ENCODE results near the gene DACT2.
"Not testable (repeated sequence)": the region's sequence is repeated elsewhere in the genome, so short reads cannot be mapped to it uniquely, and the experiment has no call there.

The DACT2 gene, protein sequence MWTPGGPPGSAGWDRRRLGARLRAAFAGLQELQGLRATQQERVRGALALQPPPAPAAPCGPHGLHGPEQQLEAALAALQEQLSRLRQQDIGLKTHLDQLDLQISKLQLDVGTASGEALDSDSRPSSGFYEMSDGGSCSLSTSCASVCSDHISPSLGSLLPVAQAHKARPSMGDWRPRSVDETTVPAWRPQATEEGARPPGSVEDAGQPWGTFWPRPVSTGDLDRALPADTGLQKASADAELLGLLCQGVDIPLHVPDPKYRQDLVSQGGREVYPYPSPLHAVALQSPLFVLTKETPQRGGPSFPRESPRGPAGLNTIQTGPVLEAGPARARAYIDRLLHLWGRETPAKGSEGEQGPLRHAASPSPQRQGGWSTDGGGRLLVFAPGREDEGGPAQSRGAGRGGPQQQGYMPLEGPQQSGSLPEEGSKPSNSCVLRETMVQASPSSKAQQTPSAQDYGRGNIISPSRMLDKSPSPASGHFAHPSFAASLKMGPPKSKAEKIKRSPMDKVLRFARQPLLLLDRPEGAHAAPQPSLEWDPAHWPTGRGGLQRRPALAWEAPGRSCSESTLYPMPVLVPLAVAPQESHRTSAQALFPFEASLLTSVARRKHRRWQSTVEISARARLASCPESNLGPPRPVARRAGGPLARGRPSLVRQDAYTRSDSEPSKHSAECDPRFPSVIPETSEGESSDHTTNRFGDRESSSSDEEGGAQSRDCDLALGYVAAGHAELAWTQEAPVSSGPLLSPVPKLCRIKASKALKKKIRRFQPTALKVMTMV

DNA sequence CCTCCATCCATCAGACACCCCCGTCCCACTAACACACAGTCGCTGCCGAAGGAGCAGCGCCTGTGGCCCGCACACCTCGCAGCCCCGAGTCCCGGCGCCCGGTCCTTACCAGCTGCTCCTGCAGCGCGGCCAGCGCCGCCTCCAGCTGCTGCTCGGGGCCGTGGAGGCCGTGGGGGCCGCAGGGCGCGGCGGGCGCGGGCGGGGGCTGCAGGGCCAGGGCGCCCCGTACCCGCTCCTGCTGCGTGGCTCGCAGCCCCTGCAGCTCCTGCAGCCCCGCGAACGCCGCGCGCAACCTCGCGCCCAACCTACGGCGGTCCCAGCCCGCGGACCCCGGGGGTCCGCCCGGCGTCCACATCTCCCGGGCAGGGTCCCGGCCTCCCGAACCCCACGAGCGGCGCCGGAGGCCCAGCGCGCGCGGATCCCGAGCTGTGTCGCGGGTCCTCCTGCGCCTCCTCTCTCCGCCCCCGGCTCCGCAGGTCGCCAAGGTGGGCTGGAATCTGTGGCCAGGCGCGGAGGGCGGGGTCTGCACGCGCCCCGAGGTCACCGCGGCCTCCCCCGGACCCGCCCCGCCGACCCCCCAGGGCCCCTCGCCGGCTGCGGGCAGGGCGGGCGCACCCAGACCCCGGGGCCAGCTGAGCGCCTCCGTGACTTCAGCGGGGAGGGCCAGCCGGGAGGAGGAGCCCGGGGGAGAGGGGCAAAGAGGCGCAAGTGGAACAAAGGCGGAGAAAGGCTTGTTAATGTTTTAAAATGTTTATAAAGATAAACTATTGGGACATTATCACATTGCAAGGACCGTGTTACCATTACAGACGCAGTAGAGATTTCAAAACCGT lies at the start of gene DACT2:
Gene DACT2 (minus strand): TSS at position 499 of the 833 bp plus-strand sequence. CDS start 144 bp downstream, at position 355.
- in situ Hi-C loops (cut with MboI; ENCODE audit: low sequenced_read_pairs): no loop called here

DNA sequence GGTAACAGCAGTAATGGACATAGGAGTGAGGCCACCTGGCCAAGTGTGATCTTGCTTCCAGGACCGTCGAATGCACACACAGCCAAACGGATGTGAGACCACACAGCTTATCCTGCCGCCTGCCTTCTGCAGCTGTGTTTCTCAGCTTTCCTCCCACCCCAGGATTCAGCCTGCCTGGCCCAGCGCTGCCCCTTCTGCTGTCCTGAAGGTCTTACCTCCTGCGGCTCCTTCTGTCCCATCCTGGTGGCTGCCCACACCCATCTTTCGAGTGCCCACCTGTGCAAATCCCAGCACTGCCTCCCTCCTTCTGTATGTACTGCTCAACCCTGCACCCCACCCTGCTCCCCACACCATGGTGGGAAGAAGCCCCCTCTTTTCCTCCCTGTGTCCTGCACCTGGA lies 49.4 kb upstream of the DACT2 start:
- in situ Hi-C loops (cut with MboI; ENCODE audit: low sequenced_read_pairs): loop anchor here (10.0 kb wide), 1 partner anchor 516 kb away; no protein-coding TSS in a partner anchor

DNA sequence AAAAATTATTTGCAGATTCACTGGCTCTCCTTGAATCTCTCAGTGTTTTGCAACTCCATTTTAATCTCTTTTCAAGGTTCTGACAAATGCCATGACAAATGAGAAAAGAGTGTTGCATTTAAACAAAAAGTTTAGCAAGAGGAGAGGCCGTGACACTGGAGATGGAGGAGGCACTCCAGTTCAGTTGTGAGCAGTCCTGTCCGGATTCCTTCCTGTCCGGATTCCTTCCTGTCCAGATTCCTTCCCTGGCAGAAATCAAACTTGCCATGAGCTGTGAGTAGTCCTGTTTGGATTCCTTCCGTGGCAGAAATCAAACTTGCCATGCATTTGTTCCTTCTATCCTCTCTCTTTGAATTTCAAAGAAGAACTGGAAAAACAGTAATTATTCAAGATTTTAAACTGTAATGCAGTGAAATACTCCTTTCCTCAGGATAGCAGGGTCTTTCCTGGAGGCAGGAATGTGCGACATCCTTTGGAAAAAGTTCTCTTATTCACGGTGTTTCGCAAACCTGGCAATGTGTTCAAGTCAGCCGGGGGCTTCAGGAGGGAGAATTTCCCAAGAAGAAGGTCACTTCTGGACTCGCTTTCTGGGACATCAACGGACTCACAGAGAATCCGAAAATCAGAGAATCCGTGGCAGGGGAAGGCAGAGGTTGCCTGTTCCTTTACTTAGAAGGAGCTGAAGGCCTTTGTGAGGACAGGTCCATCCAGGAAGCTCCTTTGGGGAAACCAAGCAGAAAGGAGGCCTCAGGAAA lies 48.7 kb upstream of the DACT2 start:
- in situ Hi-C loops (cut with MboI; ENCODE audit: low sequenced_read_pairs): loop anchor here (10.0 kb wide), 1 partner anchor 517 kb away; no protein-coding TSS in a partner anchor

DNA sequence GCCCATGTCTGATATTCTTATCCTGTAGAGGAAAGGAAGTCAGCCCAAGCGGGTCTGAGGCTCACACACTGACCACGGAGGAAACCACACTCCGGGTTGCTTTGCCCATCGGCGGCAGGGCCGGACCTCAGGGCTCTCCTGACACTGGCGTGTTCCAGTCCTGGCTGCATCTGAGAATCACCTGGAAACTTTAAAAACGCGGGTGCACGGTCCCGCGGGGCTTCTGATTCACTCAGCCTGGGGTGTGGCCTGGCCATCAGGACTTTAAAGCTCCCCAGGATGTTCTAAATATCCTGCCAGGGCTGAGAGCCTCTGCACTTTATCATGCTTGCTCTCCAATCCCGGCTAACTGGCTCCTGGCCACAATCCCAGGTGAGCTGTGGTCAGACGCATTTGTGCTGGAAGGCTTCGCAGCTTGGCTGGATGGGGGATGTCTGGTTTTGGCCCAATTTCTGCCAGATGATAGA lies 47.7 kb upstream of the DACT2 start:
- in situ Hi-C loops (cut with MboI; ENCODE audit: low sequenced_read_pairs): loop anchor here (10.0 kb wide), 1 partner anchor 517 kb away; no protein-coding TSS in a partner anchor

DNA sequence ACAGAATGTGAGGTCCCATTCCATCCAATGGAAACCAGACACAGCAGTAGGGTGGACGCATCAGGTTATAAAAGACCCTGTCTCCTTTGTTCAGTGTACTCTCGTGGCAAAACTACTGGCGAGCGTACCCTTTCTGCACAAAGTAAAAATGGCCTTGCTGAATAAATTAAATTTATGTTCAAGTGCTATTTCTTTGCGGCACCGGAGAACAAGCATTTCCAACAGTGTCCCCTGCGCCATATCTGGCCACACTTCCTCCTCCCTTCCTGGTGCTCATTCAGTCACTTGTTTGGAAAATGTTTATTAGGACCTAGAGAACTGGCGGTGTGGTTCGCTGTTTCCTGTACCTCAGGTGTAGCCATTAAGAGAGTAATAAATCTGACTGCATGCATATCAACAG lies 46.9 kb upstream of the DACT2 start:
- in situ Hi-C loops (cut with MboI; ENCODE audit: low sequenced_read_pairs): loop anchor here (10.0 kb wide), 1 partner anchor 518 kb away; no protein-coding TSS in a partner anchor

DNA sequence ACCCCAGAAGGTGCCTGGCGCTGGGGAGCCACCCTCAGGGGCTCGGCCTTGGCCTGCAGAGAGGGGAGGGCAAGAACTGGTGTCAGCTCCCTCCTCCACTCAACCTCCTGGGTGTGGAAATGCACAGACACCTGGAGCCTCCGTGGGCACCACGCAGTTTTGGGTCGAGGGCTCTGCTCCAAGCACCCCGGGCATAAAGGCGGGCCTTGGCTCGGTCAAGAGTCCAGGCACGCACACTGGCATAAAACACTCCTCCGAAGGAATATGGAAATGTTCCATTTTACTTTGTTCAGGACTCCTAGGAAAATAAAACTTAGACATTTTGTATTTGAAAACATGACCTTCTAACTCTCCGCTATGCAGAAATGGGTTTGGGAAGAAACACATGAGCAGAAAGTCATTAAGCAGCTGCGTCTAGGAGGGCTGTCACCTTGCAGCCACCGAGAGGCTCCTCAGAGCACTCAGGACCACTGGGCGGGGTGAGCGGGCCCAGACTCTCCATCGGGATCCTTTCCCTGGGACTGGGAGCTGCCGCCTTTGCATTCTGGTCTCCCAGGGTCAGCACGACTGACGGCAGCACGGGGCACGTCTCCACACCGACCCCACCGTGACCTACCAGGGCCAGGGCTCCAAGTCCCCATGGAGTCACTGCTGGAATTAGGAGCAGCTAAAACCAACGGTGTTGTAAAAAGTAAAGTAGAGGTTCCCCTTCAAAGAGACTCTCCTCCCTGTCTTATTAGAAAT lies 46.0 kb upstream of the DACT2 start:
- in situ Hi-C loops (cut with MboI; ENCODE audit: low sequenced_read_pairs): loop anchor here (10.0 kb wide), 1 partner anchor 519 kb away; no protein-coding TSS in a partner anchor

DNA sequence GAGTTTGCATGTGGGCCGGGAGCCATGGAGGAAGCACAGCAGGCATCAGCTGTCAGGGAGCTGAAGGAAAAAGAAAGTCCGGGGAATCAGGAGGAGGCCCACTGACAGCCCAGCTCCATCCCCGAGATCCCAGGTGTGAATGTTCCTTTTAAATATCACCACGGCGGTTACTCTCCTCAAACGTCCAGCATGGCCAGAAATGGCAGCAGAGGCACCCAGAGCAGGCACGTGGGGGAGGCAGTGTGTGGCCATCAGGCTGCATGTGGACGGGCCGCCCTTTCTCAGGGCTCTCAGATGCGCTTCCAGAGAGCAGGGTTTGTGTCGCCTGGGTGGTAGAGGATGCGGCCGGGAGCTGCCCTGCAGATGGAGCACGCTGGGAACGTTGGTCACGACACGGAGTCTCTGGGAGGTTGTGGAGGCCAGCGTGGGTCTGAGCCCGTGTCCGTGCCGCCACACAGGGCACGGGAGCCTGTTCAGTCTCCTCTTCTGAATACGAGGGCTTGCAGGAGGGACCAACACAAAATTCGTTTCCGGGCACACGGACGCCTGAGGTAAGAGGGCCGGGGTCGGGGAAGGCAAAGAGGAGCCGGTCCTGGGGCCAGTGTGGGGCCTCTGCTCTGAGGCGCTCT lies 45.3 kb upstream of the DACT2 start:
- in situ Hi-C loops (cut with MboI; ENCODE audit: low sequenced_read_pairs): loop anchor here (10.0 kb wide), 1 partner anchor 520 kb away; no protein-coding TSS in a partner anchor

DNA sequence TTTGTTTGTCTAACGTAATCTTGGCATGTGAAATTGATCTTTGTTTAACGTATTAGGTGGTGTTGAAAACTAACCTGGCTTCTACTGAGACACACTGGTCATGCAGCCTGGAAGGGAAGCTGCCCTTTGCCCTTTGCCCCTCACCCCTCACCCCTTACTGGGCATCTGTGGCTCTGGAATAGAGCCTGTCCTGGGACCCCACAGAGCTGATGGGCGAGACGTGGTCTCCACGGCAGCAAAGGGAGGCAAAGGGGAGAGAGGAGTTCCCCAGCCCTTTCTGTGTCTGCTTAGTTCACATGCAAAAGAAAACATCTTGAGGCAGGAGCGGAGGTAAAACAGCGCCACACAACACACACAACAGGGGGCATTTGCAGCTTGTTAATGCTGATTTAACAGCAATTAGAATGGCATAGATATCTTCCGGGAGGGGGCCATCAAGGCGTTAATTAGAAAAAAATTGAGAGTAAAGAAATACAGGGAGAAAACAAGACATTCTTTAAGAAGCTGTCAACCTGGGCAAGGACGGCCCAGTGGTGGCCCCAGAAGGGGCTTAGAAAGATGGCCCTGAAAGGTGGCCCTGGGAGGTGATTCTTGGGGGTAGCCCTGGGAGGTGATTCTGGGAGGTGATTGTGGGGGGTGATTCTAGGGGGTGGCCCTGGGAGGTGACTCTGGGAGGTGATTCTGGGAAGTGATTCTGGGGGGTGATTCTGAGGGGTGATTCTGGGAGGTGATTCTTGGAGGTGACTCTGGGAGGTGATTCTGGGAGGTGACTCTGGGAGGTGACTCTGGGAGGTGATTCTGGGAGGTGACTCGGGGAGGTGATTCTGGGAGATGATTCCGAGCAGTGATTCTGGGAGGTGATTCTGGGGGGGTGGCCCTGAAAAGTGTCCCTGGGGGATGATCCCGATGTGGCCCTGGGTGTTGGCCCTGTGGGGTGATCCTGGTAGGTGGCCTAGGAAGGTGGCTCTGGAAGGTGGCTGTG lies 44.5 kb upstream of the DACT2 start:
- in situ Hi-C loops (cut with MboI; ENCODE audit: low sequenced_read_pairs): loop anchor here (10.0 kb wide), 1 partner anchor 521 kb away; no protein-coding TSS in a partner anchor

DNA sequence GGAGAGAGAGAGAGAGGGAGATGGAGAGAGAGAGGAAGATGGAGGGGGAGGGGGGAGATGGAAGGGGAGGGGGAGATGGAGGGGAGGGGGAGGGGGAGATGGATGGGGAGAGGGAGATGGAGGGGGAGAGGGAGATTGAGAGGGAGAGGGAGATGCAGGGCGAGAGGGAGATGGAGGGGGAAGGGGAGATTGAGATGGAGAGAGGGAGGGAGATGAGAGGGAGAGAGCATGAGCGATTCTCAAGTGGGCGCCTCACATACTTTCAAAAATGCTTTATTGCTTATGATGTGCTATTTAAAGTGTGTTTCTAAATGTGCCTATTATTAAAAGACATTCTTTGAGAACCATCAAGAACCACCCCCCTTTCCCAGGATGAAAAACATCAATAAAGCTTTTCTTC lies 43.7 kb upstream of the DACT2 start:
- in situ Hi-C loops (cut with MboI; ENCODE audit: low sequenced_read_pairs): loop anchor here (10.0 kb wide), 1 partner anchor 521 kb away; no protein-coding TSS in a partner anchor

DNA sequence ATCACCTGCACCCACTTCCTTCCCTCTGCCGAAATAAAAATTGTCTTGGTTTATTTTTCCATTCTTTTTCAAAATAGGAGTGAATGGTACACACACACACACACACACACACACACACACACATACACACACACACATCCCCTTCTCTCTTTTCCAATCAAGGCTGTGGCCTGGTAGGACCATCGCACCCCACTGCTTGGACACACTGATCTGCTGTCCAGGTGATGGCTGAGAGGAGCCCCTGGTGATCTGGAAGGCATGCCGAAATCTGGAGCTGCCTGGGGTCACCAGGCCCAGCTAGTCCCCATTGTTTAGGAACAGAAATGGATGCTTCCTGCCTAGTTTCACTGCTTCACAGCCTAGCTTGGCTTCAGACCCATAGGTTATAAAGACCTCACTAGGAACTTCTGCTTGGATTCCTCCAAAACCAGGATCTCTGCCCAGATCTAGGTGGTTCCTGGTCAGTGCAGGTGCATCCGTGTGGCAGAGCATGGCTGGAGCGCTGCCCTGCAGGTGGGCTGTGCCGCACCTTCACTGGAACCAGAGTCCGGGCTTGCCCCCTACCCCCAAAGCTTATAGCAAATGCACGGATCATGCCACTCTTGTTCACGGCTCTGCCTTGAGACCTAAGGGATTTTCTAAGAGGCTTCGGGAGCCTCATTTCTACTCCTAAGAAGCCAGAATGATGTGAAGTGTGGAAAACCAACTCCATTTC lies 42.9 kb upstream of the DACT2 start:
- in situ Hi-C loops (cut with MboI; ENCODE audit: low sequenced_read_pairs): loop anchor here (10.0 kb wide), 1 partner anchor 522 kb away; no protein-coding TSS in a partner anchor

DNA sequence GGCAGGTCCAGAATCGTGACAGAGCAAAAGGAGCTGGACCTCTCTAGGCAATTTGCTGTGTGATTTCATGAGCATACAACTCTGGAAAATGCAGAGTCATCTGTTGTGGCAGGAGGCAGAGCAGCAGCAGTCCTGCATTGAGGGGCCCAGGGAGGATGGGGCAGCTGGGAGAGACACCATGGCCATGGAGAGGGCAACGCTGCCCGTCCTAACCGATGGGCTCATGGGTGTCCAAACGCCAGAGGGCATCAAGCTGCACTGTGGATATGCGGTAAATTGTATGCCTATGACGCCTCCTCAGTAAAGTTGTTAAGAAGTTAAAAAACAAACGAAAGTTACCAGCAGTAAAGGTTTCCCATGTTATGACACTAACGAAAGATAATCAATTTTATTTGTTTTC lies 42.2 kb upstream of the DACT2 start:
- in situ Hi-C loops (cut with MboI; ENCODE audit: low sequenced_read_pairs): loop anchor here (10.0 kb wide), 1 partner anchor 523 kb away; no protein-coding TSS in a partner anchor

DNA sequence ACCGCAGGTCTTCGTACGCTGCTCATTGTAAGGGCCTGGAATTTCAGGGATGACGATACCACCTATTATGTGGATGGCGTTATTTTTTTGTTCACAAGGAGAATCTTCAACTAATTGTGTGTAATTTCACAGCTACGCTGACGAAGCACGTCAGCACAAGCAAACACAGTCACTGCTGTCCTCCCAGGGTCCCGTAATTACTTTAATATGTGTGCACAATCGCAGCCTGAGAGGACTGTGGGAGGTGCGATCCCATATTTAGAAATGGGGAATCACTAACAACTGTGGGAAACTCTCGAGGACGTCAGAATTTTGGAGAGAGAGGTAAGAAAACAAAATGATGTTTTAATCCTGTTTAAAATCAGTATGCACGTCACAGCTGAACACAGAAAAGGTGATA lies 40.2 kb upstream of the DACT2 start:
- in situ Hi-C loops (cut with MboI; ENCODE audit: low sequenced_read_pairs): loop anchor here (10.0 kb wide), 1 partner anchor 525 kb away; no protein-coding TSS in a partner anchor

DNA sequence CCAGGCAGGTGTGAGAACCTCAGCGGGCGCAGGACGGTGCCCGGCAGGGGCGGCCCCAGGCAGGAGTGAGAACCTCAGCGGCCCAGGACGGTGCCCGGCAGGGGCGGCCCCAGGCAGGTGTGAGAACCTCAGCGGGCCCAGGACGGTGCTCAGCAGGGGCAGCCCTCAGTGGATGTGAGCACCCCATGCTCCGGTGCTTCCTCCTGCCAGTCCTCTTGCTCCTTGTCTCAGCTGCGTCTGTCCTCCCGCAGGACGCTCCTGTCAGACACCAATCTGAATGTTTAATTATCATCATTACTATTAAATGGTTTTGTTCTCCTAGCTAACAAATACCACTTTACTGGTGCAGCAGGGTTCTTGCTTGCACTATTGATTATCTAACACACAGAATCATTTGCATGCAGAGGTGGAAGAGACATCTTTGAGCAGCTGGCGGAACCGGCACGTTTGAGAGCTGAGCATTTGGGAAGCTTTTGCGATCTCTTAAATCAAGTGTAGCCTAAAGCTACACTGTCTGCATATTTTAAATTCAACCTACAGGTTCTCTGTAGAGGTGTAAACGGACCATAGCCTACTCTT lies 39.4 kb upstream of the DACT2 start:
- in situ Hi-C loops (cut with MboI; ENCODE audit: low sequenced_read_pairs): no loop called here

DNA sequence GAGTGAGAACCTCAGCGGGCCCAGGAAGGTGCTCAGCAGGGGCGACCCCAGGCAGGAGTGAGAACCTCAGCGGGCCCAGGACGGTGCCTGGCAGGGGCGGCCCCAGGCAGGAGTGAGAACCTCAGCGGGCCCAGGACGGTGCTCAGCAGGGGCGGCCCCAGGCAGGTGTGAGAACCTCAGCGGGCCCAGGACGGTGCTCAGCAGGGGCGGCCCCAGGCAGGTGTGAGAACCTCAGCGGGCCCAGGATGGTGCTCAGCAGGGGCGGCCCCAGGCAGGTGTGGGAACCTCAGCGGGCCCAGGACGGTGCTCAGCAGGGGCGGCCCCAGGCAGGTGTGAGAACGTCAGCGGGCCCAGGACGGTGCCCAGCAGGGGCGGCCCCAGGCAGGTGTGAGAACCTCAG lies 37.3 kb upstream of the DACT2 start:
- in situ Hi-C loops (cut with MboI; ENCODE audit: low sequenced_read_pairs): not testable (repeated sequence)

DNA sequence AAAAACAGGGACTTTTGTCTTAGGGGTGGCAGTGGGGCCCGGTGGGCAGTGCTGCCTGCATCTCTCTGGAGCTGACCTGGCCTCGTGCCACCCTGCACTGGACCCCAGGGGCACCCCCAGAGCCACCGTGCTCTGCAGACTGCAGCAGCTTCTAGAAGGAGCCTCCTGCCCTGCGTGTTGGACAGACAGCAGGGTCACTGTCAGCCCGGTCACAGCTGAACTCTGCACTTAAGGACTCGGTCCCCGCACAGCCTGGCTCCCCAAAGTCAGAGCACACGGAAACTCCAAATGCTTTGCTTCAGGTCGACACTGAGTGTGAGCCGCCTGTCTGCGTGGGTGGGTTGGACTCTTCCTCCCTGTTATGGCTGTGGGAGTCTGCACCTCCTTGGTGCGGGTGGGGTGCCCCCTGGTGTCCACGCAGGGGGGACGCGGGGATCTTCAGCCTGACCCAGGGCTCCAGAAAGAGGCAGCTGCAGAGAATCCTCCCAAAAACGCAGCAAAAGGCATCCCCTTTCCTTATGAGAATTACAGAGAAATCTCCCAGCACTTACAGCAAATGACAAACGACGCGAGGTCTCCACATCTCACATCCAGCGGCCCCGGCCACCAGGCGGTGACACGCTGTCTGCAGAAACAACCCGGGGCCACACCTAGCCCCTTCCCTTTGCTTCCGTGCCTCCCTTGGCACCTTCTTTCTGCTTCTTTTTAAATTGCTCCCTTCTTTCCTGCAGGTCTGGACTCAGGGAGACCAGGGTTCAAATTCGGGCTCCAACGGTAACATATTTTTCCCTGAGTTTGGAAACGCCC lies 36.3 kb upstream of the DACT2 start:
- in situ Hi-C loops (cut with MboI; ENCODE audit: low sequenced_read_pairs): no loop called here
